ENCODE measurements around the gene LEMD1. TPM values are rescaled to one million over a fixed set of nuclear protein-coding genes. Genes with fewer than 3 reads are reported as not detected.
A peak's percentile ranks its signal among the peaks of the same experiment; 100 is the strongest.
"Not testable (repeated sequence)": the region's sequence is repeated elsewhere in the genome, so short reads cannot be mapped to it uniquely, and the experiment has no call there.

The LEMD1 gene
- total RNA-seq, 1 experiment from 2014 or later: not detected

- no peak for DNase-seq (ENCODE audit: low read depth)
Measured at GRCh38 chr1:205381305-205381704, 40.6 kb downstream of the LEMD1 start.

DNA sequence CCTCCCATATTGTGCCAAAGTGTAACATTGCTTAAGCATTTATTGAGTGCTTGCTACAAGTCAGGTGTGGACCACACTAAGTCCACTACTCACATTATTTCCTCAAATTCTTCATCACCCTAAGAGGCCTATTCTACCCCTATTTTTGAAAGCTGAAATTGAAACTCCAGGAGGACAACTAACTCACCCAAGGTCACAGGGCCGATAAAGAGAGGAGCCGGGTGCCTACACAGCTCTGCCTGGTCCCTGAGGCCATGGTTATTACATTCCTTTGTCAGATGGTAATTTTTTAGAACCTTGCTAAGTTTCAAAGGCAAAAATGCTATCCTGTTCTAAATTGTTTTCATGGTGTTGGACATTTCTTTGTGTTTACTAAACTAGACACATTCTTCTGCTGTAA lies 41.0 kb downstream of the LEMD1 start:
- DNase-seq (ENCODE audit: low read depth): no peak

- DNase-seq (ENCODE audit: low read depth): no peak
Measured at GRCh38 chr1:205379056-205379455, 42.8 kb downstream of the LEMD1 start.

DNA sequence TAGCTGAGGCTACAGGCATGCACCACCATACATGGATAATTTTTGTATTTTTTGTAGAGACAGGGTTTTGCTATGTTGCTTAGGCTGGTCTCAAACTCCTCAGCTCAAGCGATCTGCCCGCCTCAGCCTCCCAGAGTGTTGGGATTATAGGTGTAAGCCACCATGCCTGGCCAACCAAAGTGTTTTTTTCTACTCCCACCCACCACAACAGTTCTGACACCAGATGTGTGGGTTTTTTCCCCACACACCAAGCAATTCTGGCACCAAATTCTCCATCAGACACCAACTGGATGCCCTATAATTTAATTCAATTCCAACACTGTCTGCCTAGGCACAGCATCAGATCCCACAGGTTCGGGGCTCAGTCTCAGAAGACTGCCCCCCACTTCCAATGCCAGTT lies 44.5 kb downstream of the LEMD1 start:
- no peak for DNase-seq (ENCODE audit: low read depth)

- peak; percentile 37 for DNase-seq (ENCODE audit: low read depth)
Measured at GRCh38 chr1:205376739-205377138, 45.1 kb downstream of the LEMD1 start.

- peak; percentile 66 for DNase-seq (ENCODE audit: low read depth)
Measured at GRCh38 chr1:205375835-205376545, 45.9 kb downstream of the LEMD1 start.

GRCh38 chr1:205374210-205375078 lies 47.4 kb downstream of the LEMD1 start:
- peak; percentile 71 for DNase-seq (ENCODE audit: low read depth)

- no peak for DNase-seq (ENCODE audit: low read depth)
Measured at GRCh38 chr1:205373798-205374175, 48.1 kb downstream of the LEMD1 start.

- no peak for DNase-seq (ENCODE audit: low read depth)
Measured at GRCh38 chr1:205373022-205373797, 48.6 kb downstream of the LEMD1 start.

DNA sequence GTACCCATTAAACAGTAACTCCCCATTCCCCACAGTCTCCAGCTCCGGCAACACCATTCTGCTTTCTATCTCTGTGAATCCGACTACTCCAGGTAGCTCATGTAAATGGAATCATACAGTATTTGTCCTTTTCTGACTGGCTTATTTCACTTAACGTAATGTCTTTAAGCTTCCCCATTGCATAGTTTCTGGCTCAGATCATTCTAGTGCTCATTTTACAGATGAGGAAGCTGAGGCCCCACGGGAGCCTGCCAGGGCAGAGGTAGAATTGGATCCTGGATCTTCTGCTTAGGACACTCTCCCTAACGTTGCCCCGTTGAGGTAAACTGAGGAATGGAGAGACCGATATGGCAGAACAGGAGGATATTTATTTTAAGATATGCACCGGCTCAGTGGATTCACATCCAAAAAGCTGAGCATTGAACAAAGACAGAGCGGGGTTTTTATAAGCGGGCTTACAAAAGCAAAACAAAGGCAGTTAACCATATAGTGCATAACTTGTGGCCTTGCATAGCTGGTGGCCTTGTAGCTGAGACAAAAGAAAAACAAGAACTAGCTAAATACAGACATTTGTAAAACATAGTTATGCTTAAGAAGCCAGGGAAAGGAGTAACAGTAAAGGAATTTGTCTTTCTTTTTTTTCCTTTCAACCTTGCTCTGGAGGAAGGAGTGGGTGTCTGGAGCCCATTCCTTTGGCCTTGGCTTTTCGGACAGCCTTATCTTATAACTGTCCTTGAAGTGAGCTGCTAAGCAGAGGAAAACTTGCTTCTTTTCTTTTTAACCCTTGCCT lies 49.8 kb downstream of the LEMD1 start:
- no peak for DNase-seq (ENCODE audit: low read depth)

- DNase-seq (ENCODE audit: low read depth): no peak
Measured at GRCh38 chr1:205370780-205371179, 51.1 kb downstream of the LEMD1 start.

GRCh38 chr1:205369701-205370123 lies 52.1 kb downstream of the LEMD1 start:
- no peak for DNase-seq (ENCODE audit: low read depth)

- DNase-seq (ENCODE audit: low read depth): no peak
Measured at GRCh38 chr1:205368478-205368877, 53.4 kb downstream of the LEMD1 start.

GRCh38 chr1:205365945-205366463 lies 55.9 kb downstream of the LEMD1 start:
- DNase-seq (ENCODE audit: low read depth): no peak

DNA sequence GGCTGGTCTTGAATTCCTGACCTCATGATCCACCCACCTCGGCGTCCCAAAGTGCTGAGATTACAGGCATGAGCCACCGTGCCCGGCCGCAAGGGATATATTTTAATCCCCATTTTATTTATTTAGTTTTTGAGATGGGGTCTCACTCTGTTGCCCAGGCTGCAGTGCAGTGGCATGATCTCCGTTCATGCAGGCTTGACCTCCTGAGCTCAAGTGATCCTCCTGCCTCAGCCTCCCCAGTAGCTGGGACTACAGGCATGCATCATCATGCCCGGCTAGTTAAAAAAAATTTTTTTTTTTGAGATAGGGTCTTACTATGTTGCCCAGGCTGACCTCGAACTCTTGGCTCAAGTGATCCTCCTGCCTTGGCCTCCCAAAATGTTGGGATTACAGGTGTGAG lies 56.8 kb downstream of the LEMD1 start:
- DNase-seq (ENCODE audit: low read depth): not testable (repeated sequence)

DNA sequence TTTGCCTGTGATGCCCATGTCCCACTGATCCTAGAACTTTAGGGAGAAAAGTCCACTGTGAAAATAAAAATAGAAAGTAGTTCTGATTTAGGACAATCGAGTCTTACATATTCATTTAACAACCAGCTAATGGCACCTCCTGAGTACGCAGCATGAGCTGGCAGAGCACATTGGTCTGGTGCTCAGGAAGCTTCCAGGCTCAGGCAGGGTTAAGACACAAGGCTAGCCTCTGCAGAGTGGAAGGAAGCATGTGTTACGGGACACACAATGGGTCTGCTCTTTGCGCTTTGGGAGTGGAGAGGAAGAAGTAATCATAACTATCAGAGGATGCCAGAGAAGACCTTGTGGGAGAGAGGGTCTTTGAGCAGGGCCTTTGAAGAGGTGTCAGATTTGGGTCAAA lies 61.0 kb downstream of the LEMD1 start:
- no peak for DNase-seq (ENCODE audit: low read depth)

- no peak for DNase-seq (ENCODE audit: low read depth)
Measured at GRCh38 chr1:205359771-205360565, 61.9 kb downstream of the LEMD1 start.

DNA sequence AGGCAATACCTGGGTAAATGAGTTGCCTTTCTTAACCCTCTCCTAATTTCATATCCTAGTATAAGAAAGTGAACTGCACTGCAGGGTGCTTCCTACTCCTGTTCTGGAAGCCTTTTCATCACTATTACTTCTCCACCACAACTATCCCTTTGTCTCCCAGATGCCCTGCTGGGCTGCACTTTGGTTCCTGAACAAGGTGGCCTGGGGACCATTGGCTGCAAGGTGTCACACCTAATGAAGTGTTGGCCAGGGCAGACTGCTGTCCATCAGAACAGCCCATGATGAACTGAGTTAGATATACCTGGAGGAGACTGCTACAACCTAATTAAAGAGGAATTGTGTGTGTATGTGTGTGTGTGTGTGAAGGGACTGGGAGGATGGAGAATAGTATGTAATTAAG lies 63.3 kb downstream of the LEMD1 start:
- DNase-seq (ENCODE audit: low read depth): no peak

- no peak for DNase-seq (ENCODE audit: low read depth)
Measured at GRCh38 chr1:205357567-205357966, 64.3 kb downstream of the LEMD1 start.

GRCh38 chr1:205356440-205357139 lies 65.3 kb downstream of the LEMD1 start, which contains the start of gene KLHDC8A:
Gene KLHDC8A, minus strand, starts transcription at chr1:205356922. Its CDS starts 13,318 bp downstream, at chr1:205343604.
- DNase-seq (ENCODE audit: low read depth): no peak
